ENCODE data around the gene PPCDC.

Gene PPCDC

GRCh38 chr15:75095594-75095993 is 72.2 kb downstream of the PPCDC start:
- Histone ChIP-seq H3K9me2 (replicated peaks; ENCODE audit: insufficient read depth, low read length) (no peaks in the 10 kb centered on the region), H3F3A (ENCODE audit: insufficient read depth, low read length) (peaks cover 4% of the 10 kb centered on the region; the same call in 1 of the 2 replicates), H2AFZ (ENCODE audit: low read length) (no peak overlapping the region), H3K27ac (ENCODE audit: low read length) (no peak overlapping the region), H3K9ac (ENCODE audit: low read length) (no peak overlapping the region), H3K4me2 (ENCODE audit: low read depth, low read length) (0 out of 2 replicates have a peak overlapping the region, but pooled peaks have one; percentile 7), H3K9me3 (replicated peaks; ENCODE audit: insufficient read depth, low read length) (no peaks in the 10 kb centered on the region), H3K79me2 (ENCODE audit: low read length) (no peaks in the 10 kb centered on the region), H4K20me1 (ENCODE audit: insufficient read depth, low read length) (no peaks in the 10 kb centered on the region), H3K27me3 (replicated peaks; ENCODE audit: insufficient read depth, low read length) (no peaks in the 10 kb centered on the region), H3K4me1 (ENCODE audit: low read length) (peaks cover 13% of the 10 kb centered on the region), H3K4me3 (ENCODE audit: low read length) (no peak overlapping the region), H3K36me3 (replicated peaks; ENCODE audit: insufficient read depth, low read length) (no peaks in the 10 kb centered on the region)
- DNase-seq, result no peak
- no peak for TF ChIP-seq CTCF (IDR thresholded peaks at IDR 0.05; ENCODE audit: low read length)
- no peak for TF ChIP-seq EZH2phosphoT487 (IDR thresholded peaks at IDR 0.05; ENCODE audit: low read length)
- no peak for TF ChIP-seq EZH2 (optimal IDR thresholded peaks at IDR 0.05; ENCODE audit: low read depth, low read length)

- Histone ChIP-seq H3K9ac (ENCODE audit: low read length) (no peak overlapping the region), H3K36me3 (replicated peaks; ENCODE audit: insufficient read depth, low read length) (no peaks in the 10 kb centered on the region), H3K79me2 (ENCODE audit: low read length) (no peaks in the 10 kb centered on the region), H2AFZ (ENCODE audit: low read length) (no peak overlapping the region), H3K4me1 (ENCODE audit: low read length) (peaks cover 8% of the 10 kb centered on the region), H3K27me3 (replicated peaks; ENCODE audit: insufficient read depth, low read length) (no peaks in the 10 kb centered on the region), H4K20me1 (ENCODE audit: insufficient read depth, low read length) (no peaks in the 10 kb centered on the region), H3K9me3 (replicated peaks; ENCODE audit: insufficient read depth, low read length) (no peaks in the 10 kb centered on the region), H3F3A (ENCODE audit: insufficient read depth, low read length) (peaks cover 4% of the 10 kb centered on the region; the same call in 1 of the 2 replicates), H3K4me2 (ENCODE audit: low read depth, low read length) (no peak overlapping the region), H3K27ac (ENCODE audit: low read length) (no peak overlapping the region), H3K9me2 (replicated peaks; ENCODE audit: insufficient read depth, low read length) (no peaks in the 10 kb centered on the region), H3K4me3 (ENCODE audit: low read length) (no peak overlapping the region)
- no peak for DNase-seq
- TF ChIP-seq EZH2 (optimal IDR thresholded peaks at IDR 0.05; ENCODE audit: low read depth, low read length) (no peak), EZH2phosphoT487 (IDR thresholded peaks at IDR 0.05; ENCODE audit: low read length) (no peak), CTCF (IDR thresholded peaks at IDR 0.05; ENCODE audit: low read length) (no peak)
Measured at GRCh38 chr15:75097939-75098338, 74.5 kb downstream of the PPCDC start.

- DNase-seq, result no peak
- Histone ChIP-seq H3K79me2 (ENCODE audit: low read length) (no peaks in the 10 kb centered on the region), H3K36me3 (replicated peaks; ENCODE audit: insufficient read depth, low read length) (no peaks in the 10 kb centered on the region), H3K27me3 (replicated peaks; ENCODE audit: insufficient read depth, low read length) (no peaks in the 10 kb centered on the region), H3K4me2 (ENCODE audit: low read depth, low read length) (no peak overlapping the region), H3K4me1 (ENCODE audit: low read length) (peaks cover 8% of the 10 kb centered on the region), H3K9me2 (replicated peaks; ENCODE audit: insufficient read depth, low read length) (no peaks in the 10 kb centered on the region), H3F3A (ENCODE audit: insufficient read depth, low read length) (peaks cover 4% of the 10 kb centered on the region; the same call in 1 of the 2 replicates), H3K27ac (ENCODE audit: low read length) (no peak overlapping the region), H3K9me3 (replicated peaks; ENCODE audit: insufficient read depth, low read length) (no peaks in the 10 kb centered on the region), H2AFZ (ENCODE audit: low read length) (no peak overlapping the region), H4K20me1 (ENCODE audit: insufficient read depth, low read length) (no peaks in the 10 kb centered on the region), H3K9ac (ENCODE audit: low read length) (no peak overlapping the region), H3K4me3 (ENCODE audit: low read length) (no peak overlapping the region)
- TF ChIP-seq CTCF (IDR thresholded peaks at IDR 0.05; ENCODE audit: low read length), result no peak
- TF ChIP-seq EZH2phosphoT487 (IDR thresholded peaks at IDR 0.05; ENCODE audit: low read length), result no peak
- no peak for TF ChIP-seq EZH2 (optimal IDR thresholded peaks at IDR 0.05; ENCODE audit: low read depth, low read length)
Measured at GRCh38 chr15:75098404-75098803, 75.0 kb downstream of the PPCDC start.

Measured in MM.1S (cell line).